HL-60 (cell line): Measurements from ENCODE around the gene PCDHGA1.
A peak's percentile ranks its signal among the peaks of the same experiment; 100 is the strongest.

Source experiments
- DNase-seq, 2 experiments: peaks; one replicate each; pipeline ENCODE4 v3.0.0-alpha.2; 2010 to 2020; ENCODE audit warnings: low read depth in 1 of 2, low spot score in 1 of 2
- H3K27ac ChIP-seq: fragments of 250-450 bp; sonication (Bioruptor Pico); replicated peaks from 2 replicates; pipeline ENCODE4 v1.5.1; 2020; ENCODE audit warnings: mild to moderate bottlenecking, moderate library complexity
- H3K27me3 ChIP-seq: fragments of 250-450 bp; sonication (Bioruptor Pico); 2 replicates; pipeline ENCODE4 v1.5.1; 2021; ENCODE audit warnings: mild to moderate bottlenecking, moderate library complexity; ENCODE audit not compliant: insufficient read depth, poor library complexity, severe bottlenecking
- H3K4me3 ChIP-seq: replicated peaks from 2 replicates; pipeline ENCODE4 v1.5.1; 2011; ENCODE audit warnings: mild to moderate bottlenecking, control low read depth, low read length; ENCODE audit not compliant: insufficient read depth
- GABPA ChIP-seq: IDR thresholded peaks from 2 replicates; pipeline ENCODE4 v1.6.1; 2012; ENCODE audit warnings: low read depth
- POLR2AphosphoS5 ChIP-seq: IDR thresholded peaks from 2 replicates; pipeline ENCODE4 v1.6.1; 2012; ENCODE audit warnings: low read depth
- SPI1 ChIP-seq: IDR thresholded peaks from 2 replicates; pipeline ENCODE4 v1.6.1; 2012; ENCODE audit warnings: low read depth, mild to moderate bottlenecking, borderline replicate concordance
- TF ChIP-seq, protein P1 (sequence below): IDR thresholded peaks from one replicate; pipeline ENCODE4 v1.5.1; 2011; ENCODE audit warnings: low read length, control low read depth, inconsistent platforms; ENCODE audit not compliant: insufficient read depth
- TF ChIP-seq, protein P2 (sequence below): IDR thresholded peaks from 2 replicates; pipeline ENCODE4 v1.6.1; 2012; ENCODE audit warnings: low read depth; ENCODE audit not compliant: insufficient replicate concordance

The PCDHGA1 gene

DNA sequence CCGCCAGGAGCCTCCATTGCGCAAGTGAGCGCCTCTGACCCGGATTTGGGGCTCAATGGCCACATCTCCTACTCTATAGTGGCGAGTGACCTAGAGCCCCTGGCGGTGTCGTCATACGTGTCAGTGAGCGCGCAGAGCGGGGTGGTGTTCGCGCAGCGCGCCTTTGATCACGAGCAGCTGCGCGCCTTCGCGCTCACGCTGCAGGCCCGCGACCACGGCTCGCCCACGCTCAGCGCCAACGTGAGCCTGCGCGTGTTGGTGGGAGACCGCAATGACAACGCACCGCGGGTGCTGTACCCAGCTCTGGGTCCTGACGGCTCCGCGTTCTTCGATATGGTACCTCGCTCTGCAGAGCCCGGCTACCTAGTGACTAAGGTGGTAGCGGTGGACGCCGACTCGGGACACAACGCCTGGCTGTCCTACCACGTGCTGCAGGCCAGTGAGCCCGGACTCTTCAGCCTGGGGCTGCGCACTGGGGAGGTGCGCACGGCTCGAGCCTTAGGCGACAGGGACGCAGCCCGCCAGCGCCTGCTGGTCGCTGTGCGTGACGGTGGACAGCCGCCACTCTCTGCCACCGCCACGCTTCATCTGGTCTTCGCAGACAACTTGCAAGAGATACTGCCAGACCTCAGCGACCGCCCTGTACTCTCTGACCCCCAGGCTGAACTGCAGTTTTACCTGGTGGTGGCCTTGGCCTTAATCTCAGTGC is 79.4 kb downstream of the PCDHGA1 start:
- H3K27me3 ChIP-seq, result peaks cover 3% of the 10 kb centered on the region
- DNase-seq, result no peak
- TF ChIP-seq SPI1, result no peak
- TF ChIP-seq, protein P1, sequence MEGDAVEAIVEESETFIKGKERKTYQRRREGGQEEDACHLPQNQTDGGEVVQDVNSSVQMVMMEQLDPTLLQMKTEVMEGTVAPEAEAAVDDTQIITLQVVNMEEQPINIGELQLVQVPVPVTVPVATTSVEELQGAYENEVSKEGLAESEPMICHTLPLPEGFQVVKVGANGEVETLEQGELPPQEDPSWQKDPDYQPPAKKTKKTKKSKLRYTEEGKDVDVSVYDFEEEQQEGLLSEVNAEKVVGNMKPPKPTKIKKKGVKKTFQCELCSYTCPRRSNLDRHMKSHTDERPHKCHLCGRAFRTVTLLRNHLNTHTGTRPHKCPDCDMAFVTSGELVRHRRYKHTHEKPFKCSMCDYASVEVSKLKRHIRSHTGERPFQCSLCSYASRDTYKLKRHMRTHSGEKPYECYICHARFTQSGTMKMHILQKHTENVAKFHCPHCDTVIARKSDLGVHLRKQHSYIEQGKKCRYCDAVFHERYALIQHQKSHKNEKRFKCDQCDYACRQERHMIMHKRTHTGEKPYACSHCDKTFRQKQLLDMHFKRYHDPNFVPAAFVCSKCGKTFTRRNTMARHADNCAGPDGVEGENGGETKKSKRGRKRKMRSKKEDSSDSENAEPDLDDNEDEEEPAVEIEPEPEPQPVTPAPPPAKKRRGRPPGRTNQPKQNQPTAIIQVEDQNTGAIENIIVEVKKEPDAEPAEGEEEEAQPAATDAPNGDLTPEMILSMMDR, result no peak
- TF ChIP-seq, protein P2, sequence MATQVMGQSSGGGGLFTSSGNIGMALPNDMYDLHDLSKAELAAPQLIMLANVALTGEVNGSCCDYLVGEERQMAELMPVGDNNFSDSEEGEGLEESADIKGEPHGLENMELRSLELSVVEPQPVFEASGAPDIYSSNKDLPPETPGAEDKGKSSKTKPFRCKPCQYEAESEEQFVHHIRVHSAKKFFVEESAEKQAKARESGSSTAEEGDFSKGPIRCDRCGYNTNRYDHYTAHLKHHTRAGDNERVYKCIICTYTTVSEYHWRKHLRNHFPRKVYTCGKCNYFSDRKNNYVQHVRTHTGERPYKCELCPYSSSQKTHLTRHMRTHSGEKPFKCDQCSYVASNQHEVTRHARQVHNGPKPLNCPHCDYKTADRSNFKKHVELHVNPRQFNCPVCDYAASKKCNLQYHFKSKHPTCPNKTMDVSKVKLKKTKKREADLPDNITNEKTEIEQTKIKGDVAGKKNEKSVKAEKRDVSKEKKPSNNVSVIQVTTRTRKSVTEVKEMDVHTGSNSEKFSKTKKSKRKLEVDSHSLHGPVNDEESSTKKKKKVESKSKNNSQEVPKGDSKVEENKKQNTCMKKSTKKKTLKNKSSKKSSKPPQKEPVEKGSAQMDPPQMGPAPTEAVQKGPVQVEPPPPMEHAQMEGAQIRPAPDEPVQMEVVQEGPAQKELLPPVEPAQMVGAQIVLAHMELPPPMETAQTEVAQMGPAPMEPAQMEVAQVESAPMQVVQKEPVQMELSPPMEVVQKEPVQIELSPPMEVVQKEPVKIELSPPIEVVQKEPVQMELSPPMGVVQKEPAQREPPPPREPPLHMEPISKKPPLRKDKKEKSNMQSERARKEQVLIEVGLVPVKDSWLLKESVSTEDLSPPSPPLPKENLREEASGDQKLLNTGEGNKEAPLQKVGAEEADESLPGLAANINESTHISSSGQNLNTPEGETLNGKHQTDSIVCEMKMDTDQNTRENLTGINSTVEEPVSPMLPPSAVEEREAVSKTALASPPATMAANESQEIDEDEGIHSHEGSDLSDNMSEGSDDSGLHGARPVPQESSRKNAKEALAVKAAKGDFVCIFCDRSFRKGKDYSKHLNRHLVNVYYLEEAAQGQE, result no peak
- no peak overlapping the region for H3K27ac ChIP-seq
- H3K4me3 ChIP-seq, result no peak overlapping the region

DNA sequence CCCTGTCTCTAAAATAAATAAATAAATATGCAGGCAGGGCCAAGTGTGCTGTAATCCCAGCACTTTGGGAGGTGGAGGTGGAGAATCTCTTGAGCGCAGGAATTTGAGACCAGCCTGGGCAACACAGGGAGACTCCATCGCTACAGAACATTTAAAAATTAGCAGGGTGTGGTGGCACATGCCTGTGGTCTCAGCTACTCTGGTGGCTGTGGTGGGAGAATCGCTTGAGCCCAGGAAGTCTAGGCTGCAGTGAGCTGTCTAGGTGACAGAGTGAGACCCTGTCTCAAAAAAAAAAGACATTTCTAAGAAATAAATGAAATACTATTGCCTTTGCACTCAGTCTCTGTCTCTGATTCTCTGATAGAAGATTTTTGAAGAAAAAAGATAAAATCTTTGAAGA is 81.3 kb downstream of the PCDHGA1 start:
- TF ChIP-seq, protein P2, result no peak
- no peak for TF ChIP-seq SPI1
- TF ChIP-seq, protein P1, result no peak
- no peak for TF ChIP-seq GABPA
- TF ChIP-seq POLR2AphosphoS5, result no peak
- H3K27ac ChIP-seq, result no peak overlapping the region
- peaks cover 3% of the 10 kb centered on the region for H3K27me3 ChIP-seq
- H3K4me3 ChIP-seq, result no peak overlapping the region
- no peak for DNase-seq

DNA sequence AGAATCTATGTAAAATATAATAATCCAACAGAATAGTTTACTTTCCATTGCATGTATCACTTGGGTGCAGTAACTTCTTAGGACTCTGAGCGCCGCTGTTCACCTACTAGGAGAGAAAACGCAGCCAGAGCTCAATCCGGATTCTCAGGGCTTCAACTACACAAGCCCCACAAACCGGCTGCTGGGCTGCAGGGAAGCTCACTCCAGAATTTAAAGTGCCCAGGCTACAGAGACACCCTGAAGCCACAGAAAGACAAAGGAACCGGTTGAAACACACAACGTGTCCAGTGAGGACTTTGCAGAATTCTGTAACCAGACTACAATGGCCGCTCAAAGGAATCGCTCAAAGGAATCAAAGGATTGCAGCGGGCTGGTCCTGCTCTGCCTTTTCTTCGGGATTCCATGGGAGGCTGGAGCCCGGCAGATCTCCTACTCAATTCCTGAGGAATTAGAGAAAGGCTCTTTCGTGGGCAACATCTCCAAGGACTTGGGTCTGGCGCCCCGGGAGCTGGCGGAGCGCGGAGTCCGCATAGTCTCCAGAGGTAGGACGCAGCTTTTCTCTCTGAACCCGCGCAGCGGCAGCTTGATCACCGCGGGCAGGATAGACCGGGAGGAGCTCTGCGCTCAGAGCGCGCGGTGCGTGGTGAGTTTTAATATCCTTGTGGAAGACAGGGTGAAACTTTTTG is 82.7 kb downstream of the PCDHGA1 start, which contains the start of gene PCDHGA10:
PCDHGA10 (plus strand) TSS at position 134 of the 686 bp plus-strand sequence; CDS start at position 323, 189 bp downstream.
- H3K4me3 ChIP-seq, result peak within 1 kb of the TSS; percentile 68
- TF ChIP-seq POLR2AphosphoS5, result no peak
- TF ChIP-seq, protein P1, result peak; percentile 51
- H3K27ac ChIP-seq, result no peak within 1 kb of the TSS
- H3K27me3 ChIP-seq, result peaks cover 3% of the 10 kb centered on the region
- DNase-seq, result peak; percentile 48 to 79
